ENCODE measurements around the gene SLC25A25. TPM values are rescaled to one million over a fixed set of nuclear protein-coding genes. Genes with fewer than 3 reads are reported as not detected.

The SLC25A25 gene
- total and polyA plus RNA-seq, 10 of the 15 experiments (the other 5 are each of a cell fraction or from before 2014, with no cell fraction given) = 0.04 to 17.1 (median 12.4) TPM; not detected in 1

DNA sequence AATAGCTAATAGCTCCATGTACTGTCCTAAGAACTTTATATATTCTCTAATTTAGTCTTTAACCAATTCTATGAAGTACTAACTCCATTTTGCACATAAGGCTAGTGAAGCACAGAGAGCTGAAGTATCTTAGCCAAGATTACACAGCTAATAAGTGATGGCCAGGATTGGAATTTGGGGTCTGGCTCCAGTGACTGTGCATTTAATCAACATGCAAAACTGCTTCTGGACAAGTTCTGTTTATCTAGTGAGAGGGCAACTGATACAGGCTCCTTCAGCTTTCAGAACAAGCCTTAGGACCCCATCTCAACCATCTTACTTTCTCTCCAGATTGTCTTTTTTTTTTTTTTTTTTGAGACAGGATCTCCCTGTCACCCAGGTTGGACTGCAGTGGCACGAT is 21.3 kb downstream of the SLC25A25 start:
- Histone ChIP-seq H3K9me3 (replicated peaks; ENCODE audit: control insufficient read depth, insufficient read depth, low read length) (no peaks in the 10 kb centered on the region), H3K27me3 (replicated peaks in 1 of 2; ENCODE audit: control insufficient read depth in 2 of 2, insufficient read depth in 2 of 2, low read length in 1 of 2) (no peaks in the 10 kb centered on the region), H4K20me1 (ENCODE audit: control insufficient read depth, insufficient read depth) (no peaks in the 10 kb centered on the region), H3K4me3 (no peak overlapping the region), H3K79me2 (ENCODE audit: control insufficient read depth, insufficient read depth, low read length) (peaks cover 19% of the 10 kb centered on the region), H3K36me3 (ENCODE audit: control insufficient read depth in 2 of 2, insufficient read depth in 2 of 2, low read length in 1 of 2) (peaks cover 0 to 8% of the 10 kb centered on the region in 2 experiments; a peak in 2 of 4 replicates), H3K4me1 (ENCODE audit: control insufficient read depth, insufficient read depth, low read length) (peaks cover 15% of the 10 kb centered on the region), H3K9ac (ENCODE audit: control insufficient read depth, insufficient read depth, low read length) (no peak overlapping the region), H3K4me2 (ENCODE audit: control insufficient read depth, insufficient read depth) (no peak overlapping the region), H2AFZ (ENCODE audit: control insufficient read depth, low read depth, low read length) (no peak overlapping the region), H3K27ac (ENCODE audit: control insufficient read depth, insufficient read depth) (no peak overlapping the region)
- intact Hi-C loops (cut with micrococcal nuclease; ENCODE audit: unreplicated experiment) = no loop called here
- WGBS (ENCODE audit: insufficient coverage, insufficient replicate concordance, low lambda C conversion rate, missing lambda C conversion rate) = no CpG with 5 or more reads among the region's 1 CpG
- FAIRE-seq = no peak
- POLR2A ChIA-PET = interaction anchor here (1.0 to 1.3 kb wide), 2 partner anchors 9 to 14 kb away, joined by 3 to 4 read pairs; no protein-coding TSS in a partner anchor
- no peak for DNase-seq (ENCODE audit: low read depth, low spot score)
- RAD21 ChIA-PET (ENCODE audit: unreplicated experiment) = no interaction called here
- no TSS peak for BruUV-seq (replicated peaks)
- in situ Hi-C loops (cut with MboI) = no loop called here
- no peak for ATAC-seq
- TF ChIP-seq TARDBP (IDR thresholded peaks at IDR 0.05; ENCODE audit: borderline replicate concordance) (no peak), ZNF384 (IDR thresholded peaks at IDR 0.05; ENCODE audit: borderline replicate concordance, low read depth, low read length) (no peak), MTA3 (IDR thresholded peaks at IDR 0.05; ENCODE audit: borderline replicate concordance, low read length) (no peak), EP300 (IDR thresholded peaks at IDR 0.05; ENCODE audit: borderline replicate concordance in 1 of 2, control insufficient read depth in 1 of 2, low read depth in 2 of 2, low read length in 2 of 2) (no peak), TCF3 (IDR thresholded peaks at IDR 0.05; ENCODE audit: borderline replicate concordance, insufficient read depth, low read depth, low read length) (no peak), BCL11A (IDR thresholded peaks at IDR 0.05; ENCODE audit: low read depth, low read length) (no peak), ZBTB40 (IDR thresholded peaks at IDR 0.05; ENCODE audit: borderline replicate concordance) (no peak), MEF2B (IDR thresholded peaks at IDR 0.05; ENCODE audit: partially characterized antibody, poor library complexity, severe bottlenecking) (no peak), PBX3 (IDR thresholded peaks at IDR 0.05; ENCODE audit: insufficient replicate concordance, low read depth, low read length) (no peak), RELA (IDR thresholded peaks at IDR 0.05; ENCODE audit: borderline replicate concordance, partially characterized antibody) (no peak)
- TF ChIP-seq, protein P1, sequence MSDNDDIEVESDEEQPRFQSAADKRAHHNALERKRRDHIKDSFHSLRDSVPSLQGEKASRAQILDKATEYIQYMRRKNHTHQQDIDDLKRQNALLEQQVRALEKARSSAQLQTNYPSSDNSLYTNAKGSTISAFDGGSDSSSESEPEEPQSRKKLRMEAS (IDR thresholded peaks at IDR 0.05; ENCODE audit: low read depth, low read length) = no peak
- SMC1A ChIA-PET (ENCODE audit: uncharacterized antibody, unreplicated experiment) = interaction anchor here (1.4 kb wide), 1 partner anchor 17 kb away, joined by 4 read pairs; no protein-coding TSS in a partner anchor
- CTCF ChIA-PET = interaction anchor here (0.6 to 2.6 kb wide), 4 partner anchors 28 to 522 kb away, joined by 3 to 19 read pairs (median 4); no protein-coding TSS in a partner anchor

Measured in GM12878 (cell line).